GM23338 (cell line): Measurements from ENCODE around the gene PDE3A. TPM values are rescaled to one million over a fixed set of nuclear protein-coding genes. Genes with fewer than 3 reads are reported as not detected.
A peak's percentile ranks its signal among the peaks of the same experiment; 100 is the strongest.
"Not testable (repeated sequence)": the region's sequence is repeated elsewhere in the genome, so short reads cannot be mapped to it uniquely, and the experiment has no call there.

Experiments used
- ATAC-seq: fragments of 200-7000 bp; cut with Tn5 transposase; 3 replicates; pipeline ENCODE4 v1.9.1; 2020
- DNase-seq: peaks from one replicate; pipeline ENCODE4 v3.0.0-alpha.2; 2015; ENCODE audit warnings: low spot score
- H2AFZ ChIP-seq: fragments of 200-600 bp; sonication (generic); 2 replicates; pipeline ENCODE4 v1.8.0; 2016; ENCODE audit warnings: antibody characterized with exemption, mild to moderate bottlenecking, moderate library complexity
- H3F3A ChIP-seq: fragments of 200-600 bp; sonication (generic); replicated peaks from 2 replicates; pipeline ENCODE4 v1.8.0; 2017; ENCODE audit warnings: antibody characterized with exemption, mixed run types, low read depth
- H3K27ac ChIP-seq: fragments of 200-600 bp; sonication (generic); 2 replicates; pipeline ENCODE4 v1.6.1; 2016; ENCODE audit warnings: low read depth
- H3K27me3 ChIP-seq: fragments of 200-600 bp; sonication (generic); 2 replicates; pipeline ENCODE4 v1.8.0; 2016; ENCODE audit warnings: mild to moderate bottlenecking, mixed run types, moderate library complexity; ENCODE audit not compliant: insufficient read depth
- H3K36me3 ChIP-seq: fragments of 200-600 bp; sonication (generic); 2 replicates; pipeline ENCODE4 v1.8.0; 2016; ENCODE audit warnings: mild to moderate bottlenecking; ENCODE audit not compliant: insufficient read depth
- H3K4me1 ChIP-seq: fragments of 200-600 bp; sonication (generic); 2 replicates; pipeline ENCODE4 v1.8.0; 2016; ENCODE audit warnings: mild to moderate bottlenecking, moderate library complexity; ENCODE audit not compliant: insufficient read depth
- H3K4me2 ChIP-seq: fragments of 200-600 bp; sonication (generic); 2 replicates; pipeline ENCODE4 v1.7.1; 2017; ENCODE audit warnings: mixed run types
- H3K4me3 ChIP-seq: fragments of 200-600 bp; sonication (generic); 2 replicates; pipeline ENCODE4 v1.6.1; 2016; ENCODE audit warnings: mixed run types
- H3K79me2 ChIP-seq: fragments of 200-600 bp; sonication (generic); replicated peaks from 2 replicates; pipeline ENCODE4 v1.8.0; 2017; ENCODE audit warnings: mild to moderate bottlenecking; ENCODE audit not compliant: insufficient read depth
- H3K9me2 ChIP-seq: fragments of 200-600 bp; sonication (generic); 2 replicates; pipeline ENCODE4 v1.8.0; 2017; ENCODE audit not compliant: insufficient read depth
- H4K20me1 ChIP-seq: fragments of 200-600 bp; sonication (generic); replicated peaks from 2 replicates; pipeline ENCODE4 v1.8.0; 2017; ENCODE audit warnings: mild to moderate bottlenecking; ENCODE audit not compliant: insufficient read depth
- H3K27ac Mint-ChIP-seq: 2 replicates; pipeline ENCODE4 v1.8.0; 2020; ENCODE audit warnings: inconsistent platforms, mild to moderate bottlenecking, moderate library complexity, mixed read lengths
- H3K27me3 Mint-ChIP-seq: 3 replicates; pipeline ENCODE4 v1.8.0; 2022; ENCODE audit warnings: low read depth, mild to moderate bottlenecking, moderate library complexity, mixed read lengths, inconsistent platforms; ENCODE audit not compliant: insufficient read depth, poor library complexity
- H3K36me3 Mint-ChIP-seq: 3 replicates; pipeline ENCODE4 v1.8.0; 2021; ENCODE audit warnings: low read depth, mild to moderate bottlenecking, inconsistent platforms, moderate library complexity, mixed read lengths
- H3K4me1 Mint-ChIP-seq: 3 replicates; pipeline ENCODE4 v1.8.0; 2020; ENCODE audit warnings: mild to moderate bottlenecking, inconsistent platforms, mixed read lengths
- H3K4me3 Mint-ChIP-seq: 3 replicates; pipeline ENCODE4 v1.8.0; 2021; ENCODE audit warnings: moderate library complexity, mild to moderate bottlenecking, inconsistent platforms, mixed read lengths
- H3K9me3 Mint-ChIP-seq: 3 replicates; pipeline ENCODE4 v1.8.0; 2020; ENCODE audit warnings: moderate library complexity, mild to moderate bottlenecking, inconsistent platforms, mixed read lengths
- EZH2phosphoT487 ChIP-seq: fragments of 200-600 bp; sonication (generic); IDR thresholded peaks from one replicate; pipeline ENCODE4 v1.8.1; 2018; ENCODE audit warnings: antibody characterized with exemption; ENCODE audit not compliant: unreplicated experiment
- JUNB ChIP-seq: IDR thresholded peaks from one replicate; pipeline ENCODE4 v1.6.1; 2016; ENCODE audit warnings: antibody characterized with exemption; ENCODE audit not compliant: unreplicated experiment
- NANOG ChIP-seq: IDR thresholded peaks from 2 replicates; pipeline ENCODE4 v1.6.1; 2016; ENCODE audit warnings: antibody characterized with exemption, borderline replicate concordance
- POLR2AphosphoS5 ChIP-seq: IDR thresholded peaks from 2 replicates; pipeline ENCODE4 v1.6.1; 2016; ENCODE audit warnings: antibody characterized with exemption, low read depth
- REST ChIP-seq: IDR thresholded peaks from one replicate; pipeline ENCODE4 v1.6.1; 2018; ENCODE audit warnings: antibody characterized with exemption; ENCODE audit not compliant: unreplicated experiment
- STAT1 ChIP-seq: IDR thresholded peaks from one replicate; pipeline ENCODE4 v1.6.1; 2016; ENCODE audit warnings: antibody characterized with exemption; ENCODE audit not compliant: unreplicated experiment
- ZNF114 ChIP-seq: fragments of 250-450 bp; sonication (Bioruptor Pico); IDR thresholded peaks from 2 replicates; pipeline ENCODE4 v1.5.0; 2020; ENCODE audit warnings: mild to moderate bottlenecking, moderate library complexity
- ZNF331 ChIP-seq: fragments of 250-450 bp; sonication (Bioruptor Pico); IDR thresholded peaks from 2 replicates; pipeline ENCODE4 v1.5.0; 2020; ENCODE audit warnings: low read depth, mild to moderate bottlenecking, moderate library complexity
- polyA plus RNA-seq: library from polyadenylated mRNA; unstranded; fragments of >200 nt; fragmentation: Nextera tagmentation; extraction: Ambion mirVana; gene quantifications from 2 replicates; pipeline ENCODE4 v1.2.1, GENCODE V29; 2016
- total RNA-seq: library from RNA; depleted of rRNA; stranded (reverse); fragments of >200 nt; shearing (Covaris generic); gene quantifications from 2 replicates; pipeline ENCODE4 v1.2.3, GENCODE V29; 2014

PDE3A gene
- total and polyA plus RNA-seq, 2 experiments from 2014 or later, result 2.7 to 9.2 TPM

- H4K20me1 ChIP-seq, result no peaks in the 10 kb centered on the region
- peak; percentile 24 for DNase-seq
- H3K36me3 ChIP-seq, result no peaks in the 10 kb centered on the region
- H3F3A ChIP-seq, result no peaks in the 10 kb centered on the region
- no peaks in the 10 kb centered on the region for H3K27me3 ChIP-seq
- TF ChIP-seq ZNF114 (CRISPR knock-in tag) (no peak), POLR2AphosphoS5 (no peak), STAT1 (no peak), EZH2phosphoT487 (no peak), ZNF331 (CRISPR knock-in tag) (no peak), JUNB (no peak), REST (no peak), NANOG (no peak)
- Mint-ChIP-seq H3K27ac (peak overlapping the region; percentile 64), H3K4me3 (no peak overlapping the region), H3K27me3 (no peaks in the 10 kb centered on the region), H3K36me3 (no peaks in the 10 kb centered on the region), H3K4me1 (peaks cover 17% of the 10 kb centered on the region), H3K9me3 (no peaks in the 10 kb centered on the region)
- H3K9me2 ChIP-seq, result no peaks in the 10 kb centered on the region
- H2AFZ ChIP-seq, result peak overlapping the region; percentile 44; the same call in 1 of the 2 replicates
- H3K27ac ChIP-seq, result peak overlapping the region; percentile 72
- 0 out of 2 replicates have a peak overlapping the region, but pooled peaks have one; percentile 11 for H3K4me3 ChIP-seq
- no peaks in the 10 kb centered on the region for H3K79me2 ChIP-seq
- peaks cover 18% of the 10 kb centered on the region for H3K4me1 ChIP-seq
- no peak for ATAC-seq
- peak overlapping the region; percentile 53; the same call in 1 of the 2 replicates for H3K4me2 ChIP-seq
Measured at GRCh38 chr12:20320552-20320951, 47.8 kb upstream of the PDE3A start.

- H3K4me2 ChIP-seq, H3K27me3 ChIP-seq, H3K9me2 ChIP-seq, DNase-seq, H2AFZ ChIP-seq, H3K79me2 ChIP-seq, H4K20me1 ChIP-seq, H3K27ac ChIP-seq, H3K27ac Mint-ChIP-seq, ATAC-seq, H3K27me3 Mint-ChIP-seq, H3F3A ChIP-seq, H3K4me1 Mint-ChIP-seq, H3K4me3 ChIP-seq, H3K4me1 ChIP-seq, H3K4me3 Mint-ChIP-seq, H3K36me3 ChIP-seq: not testable (repeated sequence)
- Mint-ChIP-seq H3K36me3 (peaks cover 11% of the 10 kb centered on the region; the same call in 2 of the 3 replicates), H3K9me3 (peaks cover 12% of the 10 kb centered on the region)
Measured at GRCh38 chr12:20330826-20331505, 37.4 kb upstream of the PDE3A start.
